Endothelial cell of umbilical vein (primary cell): Measurements from ENCODE around the gene NUTM1. TPM values are rescaled to one million over a fixed set of nuclear protein-coding genes. Genes with fewer than 3 reads are reported as not detected.
"Not testable (repeated sequence)": the region's sequence is repeated elsewhere in the genome, so short reads cannot be mapped to it uniquely, and the experiment has no call there.

Experiments used
- BruUV-seq: library from RNA; stranded (reverse); fragments of 400-500 nt; replicated peaks from 2 replicates; lab custom pipeline; 2021; lab: Mats Ljungman, UMichigan
- CTCF ChIA-PET: fragments of 300-600, 350-600 bp; sonication (Branson Sonifier 250); formaldehyde crosslinking; loops from one replicate; lab custom pipeline; 2021; ENCODE audit warnings: antibody characterized with exemption, inconsistent platforms; lab: Charles Lee
- POLR2A ChIA-PET: fragments of 300-600, 350-600 bp; sonication (Branson Sonifier 250); formaldehyde crosslinking; loops from one replicate; lab custom pipeline; 2021; ENCODE audit warnings: antibody characterized with exemption, inconsistent platforms; lab: Charles Lee
- DNase-seq: peaks from one replicate; pipeline ENCODE4 v3.0.0-alpha.2; 2011; ENCODE audit warnings: low read depth, low spot score
- FAIRE-seq: peaks from 2 replicates; lab custom pipeline; 2011; peaks lifted over from hg19 to GRCh38; lab: Jason Lieb, UNC
- H2AFZ ChIP-seq: 2 replicates; pipeline ENCODE4 v1.6.0; 2012; ENCODE audit warnings: low read depth, low read length, control low read depth, inconsistent platforms
- H3K27ac ChIP-seq: 2 replicates; pipeline ENCODE4 v1.5.1; 2011; ENCODE audit warnings: low read depth, mild to moderate bottlenecking, control low read depth, low read length, moderate library complexity; ENCODE audit not compliant: insufficient read depth
- H3K27me3 ChIP-seq, 2 experiments: 2 replicates each; pipeline versions ENCODE4 v1.6.0 to v1.6.1; 2011; ENCODE audit warnings: low read length in 2 of 2, mixed read lengths in 1 of 2; ENCODE audit not compliant: control insufficient read depth in 2 of 2, insufficient read depth in 2 of 2
- H3K36me3 ChIP-seq, 2 experiments: 2 replicates in 1 of 2; 3 replicates in 1 of 2; pipeline ENCODE4 v1.5.1; 2011; ENCODE audit warnings: low read length in 2 of 2, mild to moderate bottlenecking in 1 of 2, moderate library complexity in 1 of 2; ENCODE audit not compliant: control insufficient read depth in 2 of 2, insufficient read depth in 2 of 2; ENCODE audit errors: extremely low read depth in 1 of 2
- H3K4me1 ChIP-seq: 3 replicates; pipeline ENCODE4 v1.5.1; 2011; ENCODE audit warnings: mild to moderate bottlenecking, low read length; ENCODE audit not compliant: control insufficient read depth, insufficient read depth; ENCODE audit errors: extremely low read depth
- H3K4me2 ChIP-seq: 2 replicates; pipeline ENCODE4 v1.6.1; 2011; ENCODE audit warnings: low read length, control low read depth, mixed read lengths; ENCODE audit not compliant: insufficient read depth
- H3K4me3 ChIP-seq, 3 experiments: fragments of 200-600 bp in 1 of 3; sonication (generic), shearing (Covaris generic) in 1 of 3; replicated peaks in 1 of 3; 2 replicates each; pipeline ENCODE4 v1.5.1; 2011 to 2016; ENCODE audit warnings: control low read depth in 3 of 3, low read length in 3 of 3, mild to moderate bottlenecking in 2 of 3, inconsistent platforms in 1 of 3, low read depth in 1 of 3, moderate library complexity in 1 of 3; ENCODE audit not compliant: insufficient read depth in 1 of 3
- H3K79me2 ChIP-seq: 2 replicates; pipeline ENCODE4 v1.6.0; 2012; ENCODE audit warnings: low read length, inconsistent platforms; ENCODE audit not compliant: control insufficient read depth, insufficient read depth
- H3K9ac ChIP-seq: replicated peaks from 2 replicates; pipeline ENCODE3; 2011; ENCODE audit warnings: low read length, control low read depth; ENCODE audit not compliant: insufficient read depth; ENCODE audit errors: extremely low read depth
- H3K9me1 ChIP-seq: replicated peaks from 3 replicates; pipeline ENCODE4 v1.6.0; 2011; ENCODE audit warnings: mild to moderate bottlenecking, low read length; ENCODE audit not compliant: control insufficient read depth, insufficient read depth; ENCODE audit errors: extremely low read depth
- H3K9me3 ChIP-seq: replicated peaks from 2 replicates; pipeline ENCODE4 v1.5.1; 2012; ENCODE audit warnings: low read length, inconsistent platforms; ENCODE audit not compliant: control insufficient read depth, insufficient read depth
- H4K20me1 ChIP-seq: replicated peaks from 2 replicates; pipeline ENCODE3; 2011; ENCODE audit warnings: mild to moderate bottlenecking, low read length; ENCODE audit not compliant: control insufficient read depth, insufficient read depth; ENCODE audit errors: extremely low read depth
- GATA2 ChIP-seq: IDR thresholded peaks from 2 replicates; pipeline ENCODE4 v1.7.0; 2011; ENCODE audit warnings: low read depth, mild to moderate bottlenecking, moderate library complexity, mixed read lengths, low read length; ENCODE audit not compliant: insufficient read length, insufficient read depth
- dilution Hi-C: fragments of 300-500 bp; cut with MboI; formaldehyde crosslinking; loops from one replicate; pipeline ENCODE4 v1.15.0; 2019; ENCODE audit warnings: low sequenced_read_pairs; ENCODE audit not compliant: extremely low pct_ligation_motif_present
- intact Hi-C: fragments of 100-400 bp; cut with micrococcal nuclease; formaldehyde crosslinking; loops from one replicate; pipeline ENCODE4 v1.10.0; 2022
- polyA plus RNA-seq, 4 experiments: library from polyadenylated mRNA; depleted of rRNA in 3 of 4; stranded (reverse) in 3 of 4; unstranded in 1 of 4; fragments of >200 nt; gene quantifications; 2 replicates each; pipeline versions ENCODE4 v1.2.1 to v1.2.3, GENCODE V29; 2011 to 2012; ENCODE audit warnings: missing spikeins in 1 of 4
- total RNA-seq: library from RNA; stranded (reverse); gene quantifications from 2 replicates; pipeline ENCODE4 v1.2.3, GENCODE V29; 2021

NUTM1 gene
- total and polyA plus RNA-seq, 2 donors (not counting 3 experiments of a cell fraction or from before 2014, with no cell fraction given), result not detected

DNA sequence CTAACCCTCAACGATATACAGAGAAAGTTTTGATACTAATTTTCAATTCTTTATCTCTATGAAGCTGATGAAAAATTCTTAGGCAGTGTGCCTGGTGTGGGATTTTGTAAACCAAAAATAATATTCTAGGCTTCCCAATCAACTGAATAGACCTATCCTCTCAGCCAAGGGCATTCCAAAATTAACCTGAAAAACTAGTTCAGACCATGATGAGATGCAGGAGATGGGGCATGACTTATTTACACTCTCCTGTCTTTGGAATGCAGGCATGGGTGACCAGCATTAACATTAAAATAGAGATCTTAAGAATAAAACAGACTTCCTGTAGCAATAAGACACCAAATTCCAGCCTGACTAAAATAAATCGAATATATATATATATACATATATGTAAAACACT is 31.7 kb downstream of the NUTM1 start:
- FAIRE-seq, result no peak
- no peak overlapping the region for H2AFZ ChIP-seq
- H3K27me3 ChIP-seq, result no peaks in the 10 kb centered on the region
- H3K36me3 ChIP-seq, result no peaks in the 10 kb centered on the region
- ChIA-PET CTCF (no interaction called here), POLR2A (no interaction called here)
- H3K79me2 ChIP-seq, result no peaks in the 10 kb centered on the region
- no peaks in the 10 kb centered on the region for H3K4me1 ChIP-seq
- no peak overlapping the region for H3K4me3 ChIP-seq
- H3K4me2 ChIP-seq, result no peak overlapping the region
- no peak for DNase-seq
- no peaks in the 10 kb centered on the region for H4K20me1 ChIP-seq
- dilution Hi-C loops (no loop called here), intact Hi-C loops (no loop called here)
- H3K9me3 ChIP-seq, result no peaks in the 10 kb centered on the region
- no peak overlapping the region for H3K9ac ChIP-seq
- no peak overlapping the region for H3K27ac ChIP-seq
- no peak for TF ChIP-seq GATA2
- no TSS peak for BruUV-seq
- no peaks in the 10 kb centered on the region for H3K9me1 ChIP-seq

DNA sequence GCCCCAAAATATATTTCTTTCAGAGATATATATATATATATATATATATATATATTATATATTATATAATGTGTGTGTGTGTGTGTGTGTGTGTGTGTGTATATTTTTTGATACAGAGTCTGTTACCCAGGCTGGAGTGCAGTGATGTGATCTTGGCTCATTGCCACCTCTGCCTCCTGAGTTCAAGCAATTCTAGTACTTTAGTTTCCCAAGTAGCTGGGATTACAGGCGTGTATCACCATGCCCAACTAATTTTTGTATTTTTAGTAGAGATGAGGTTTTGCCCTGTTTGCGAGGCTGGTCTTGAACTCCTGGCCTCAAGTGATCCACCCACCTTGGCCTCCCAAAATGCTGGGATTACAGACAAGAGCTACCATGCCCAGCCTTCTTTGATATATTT is 32.4 kb downstream of the NUTM1 start:
- H3K4me2 ChIP-seq, dilution Hi-C loops, FAIRE-seq, H4K20me1 ChIP-seq, BruUV-seq, H3K4me1 ChIP-seq, H3K9me1 ChIP-seq, H2AFZ ChIP-seq, H3K36me3 ChIP-seq, H3K9me3 ChIP-seq, H3K79me2 ChIP-seq, H3K27me3 ChIP-seq, H3K4me3 ChIP-seq, H3K9ac ChIP-seq, H3K27ac ChIP-seq, intact Hi-C loops, DNase-seq: not testable (repeated sequence)
- POLR2A ChIA-PET, result interaction anchor here (0.6 kb wide), 1 partner anchor 273 kb away, joined by 3 read pairs; no protein-coding TSS in a partner anchor
- CTCF ChIA-PET, result interaction anchor here (0.6 kb wide), 1 partner anchor 8 kb away, joined by 3 read pairs; the partner anchor contains the start of gene LPCAT4
